ENCODE data around the gene POU3F1.

POU3F1 gene

GRCh38 chr1:38013227-38013622 lies 33.4 kb downstream of the POU3F1 start:
- Histone ChIP-seq H3K27me3 (ENCODE audit: low read length) (no peaks in the 10 kb centered on the region), H3K36me3 (ENCODE audit: low read length) (peaks cover under 1% of the 10 kb centered on the region; the same call in 1 of the 2 replicates), H3K9ac (ENCODE audit: low read length) (peak overlapping the region; percentile 79), H3K79me2 (ENCODE audit: insufficient read depth, low read length) (peaks cover 38% of the 10 kb centered on the region), H3K9me2 (replicated peaks; ENCODE audit: insufficient read depth, low read length) (no peaks in the 10 kb centered on the region), H3K4me2 (ENCODE audit: low read depth, low read length, poor library complexity, severe bottlenecking) (peak overlapping the region; percentile 72), H3F3A (ENCODE audit: insufficient read depth) (peaks cover under 1% of the 10 kb centered on the region; the same call in 1 of the 2 replicates), H4K20me1 (ENCODE audit: low read depth, low read length) (no peaks in the 10 kb centered on the region), H3K27ac (ENCODE audit: low read depth, low read length) (peak overlapping the region; percentile 21; the same call in 1 of the 2 replicates), H3K4me3 (ENCODE audit: insufficient read depth, low read length, poor library complexity, severe bottlenecking) (peak overlapping the region; percentile 81), H2AFZ (ENCODE audit: low read depth, low read length, severe bottlenecking) (no peak overlapping the region), H3K9me3 (ENCODE audit: insufficient read depth, low read length) (no peaks in the 10 kb centered on the region)
- no peak for TF ChIP-seq CTCF (IDR thresholded peaks at IDR 0.05; ENCODE audit: insufficient read depth, low read length, poor library complexity, severe bottlenecking)
- no peak for TF ChIP-seq EZH2phosphoT487 (conservative IDR thresholded peaks at IDR 0.05; ENCODE audit: low read length)

GRCh38 chr1:38012363-38013226 lies 34.0 kb downstream of the POU3F1 start, which contains the start of gene UTP11:
UTP11 (plus strand) TSS chr1:38012734; CDS start chr1:38012803, 69 bp downstream.
- Histone ChIP-seq H2AFZ (ENCODE audit: low read depth, low read length, severe bottlenecking) (peak within 1 kb of the TSS; percentile 96), H3K4me3 (ENCODE audit: insufficient read depth, low read length, poor library complexity, severe bottlenecking) (peak within 1 kb of the TSS; percentile 81), H3K27me3 (ENCODE audit: low read length) (no peaks in the 10 kb centered on the region), H3K9me3 (ENCODE audit: insufficient read depth, low read length) (no peaks in the 10 kb centered on the region), H4K20me1 (ENCODE audit: low read depth, low read length) (no peaks in the 10 kb centered on the region), H3K79me2 (ENCODE audit: insufficient read depth, low read length) (peaks cover 38% of the 10 kb centered on the region), H3K9me2 (replicated peaks; ENCODE audit: insufficient read depth, low read length) (no peaks in the 10 kb centered on the region), H3F3A (ENCODE audit: insufficient read depth) (no peaks in the 10 kb centered on the region), H3K4me2 (ENCODE audit: low read depth, low read length, poor library complexity, severe bottlenecking) (peak within 1 kb of the TSS; percentile 72), H3K36me3 (ENCODE audit: low read length) (no peaks in the 10 kb centered on the region), H3K27ac (ENCODE audit: low read depth, low read length) (peak within 1 kb of the TSS; percentile 21; the same call in 1 of the 2 replicates), H3K9ac (ENCODE audit: low read length) (peak within 1 kb of the TSS; percentile 79)
- TF ChIP-seq EZH2phosphoT487 (conservative IDR thresholded peaks at IDR 0.05; ENCODE audit: low read length): no peak
- TF ChIP-seq CTCF (IDR thresholded peaks at IDR 0.05; ENCODE audit: insufficient read depth, low read length, poor library complexity, severe bottlenecking): no peak

DNA sequence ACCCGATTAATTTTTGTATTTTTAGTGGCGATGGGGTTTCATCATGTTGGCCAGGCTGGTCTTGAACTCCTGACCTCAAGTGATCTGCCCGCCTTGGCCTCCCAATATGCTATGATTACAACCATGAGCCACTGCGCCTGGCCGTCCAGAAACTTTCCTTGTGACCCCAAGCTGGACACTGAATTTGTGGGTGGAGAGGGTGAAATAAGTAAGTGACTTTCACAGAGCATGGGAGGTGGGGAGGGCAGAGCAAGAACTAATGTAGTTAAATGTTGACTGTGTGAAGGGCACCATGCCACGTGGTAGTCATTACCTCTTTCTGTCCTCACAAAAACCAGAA lies 36.8 kb downstream of the POU3F1 start:
- no peak overlapping the region for H3K4me3 ChIP-seq (ENCODE audit: insufficient read depth, low read length, poor library complexity, severe bottlenecking)
- H3K27ac ChIP-seq (ENCODE audit: low read depth, low read length): no peak overlapping the region
- no peak overlapping the region for H2AFZ ChIP-seq (ENCODE audit: low read depth, low read length, severe bottlenecking)
- no peaks in the 10 kb centered on the region for H3K9me3 ChIP-seq (ENCODE audit: insufficient read depth, low read length)
- no peaks in the 10 kb centered on the region for H4K20me1 ChIP-seq (ENCODE audit: low read depth, low read length)
- H3F3A ChIP-seq (ENCODE audit: insufficient read depth): no peaks in the 10 kb centered on the region
- no peak overlapping the region for H3K9ac ChIP-seq (ENCODE audit: low read length)
- TF ChIP-seq CTCF (IDR thresholded peaks at IDR 0.05; ENCODE audit: insufficient read depth, low read length, poor library complexity, severe bottlenecking): no peak
- no peak for TF ChIP-seq EZH2phosphoT487 (conservative IDR thresholded peaks at IDR 0.05; ENCODE audit: low read length)
- peaks cover 23% of the 10 kb centered on the region for H3K79me2 ChIP-seq (ENCODE audit: insufficient read depth, low read length)
- no peaks in the 10 kb centered on the region for H3K27me3 ChIP-seq (ENCODE audit: low read length)
- no peaks in the 10 kb centered on the region for H3K9me2 ChIP-seq (replicated peaks; ENCODE audit: insufficient read depth, low read length)
- H3K4me2 ChIP-seq (ENCODE audit: low read depth, low read length, poor library complexity, severe bottlenecking): no peak overlapping the region
- H3K36me3 ChIP-seq (ENCODE audit: low read length): no peaks in the 10 kb centered on the region

All from SU-DHL-6 (cell line).